Calu3 (cell line): ENCODE data around the gene GMDS. TPM values are rescaled to one million over a fixed set of nuclear protein-coding genes. Genes with fewer than 3 reads are reported as not detected.

ENCODE experiments used
- BruUV-seq: library from RNA; stranded (reverse); fragments of 400-500 nt; replicated peaks from 2 replicates; lab custom pipeline; 2021; lab: Mats Ljungman, UMichigan
- CTCF ChIA-PET: fragments of 300-600 bp; sonication (Branson Sonifier 250); formaldehyde crosslinking; loops from one replicate; lab custom pipeline; 2022; ENCODE audit warnings: antibody characterized with exemption; lab: Charles Lee
- DNase-seq: peaks from one replicate; pipeline ENCODE4 v3.0.0; 2022
- H3K27ac Mint-ChIP-seq: one replicate; pipeline ENCODE4 v1.8.0; 2022; ENCODE audit warnings: mixed read lengths; ENCODE audit not compliant: unreplicated experiment
- H3K27me3 Mint-ChIP-seq: one replicate; pipeline ENCODE4 v1.8.0; 2022; ENCODE audit warnings: mixed read lengths; ENCODE audit not compliant: unreplicated experiment
- H3K36me3 Mint-ChIP-seq: one replicate; pipeline ENCODE4 v1.8.0; 2022; ENCODE audit warnings: mild to moderate bottlenecking, moderate library complexity, mixed read lengths; ENCODE audit not compliant: insufficient read depth, unreplicated experiment
- H3K4me1 Mint-ChIP-seq: one replicate; pipeline ENCODE4 v1.8.0; 2022; ENCODE audit warnings: mild to moderate bottlenecking, low read depth, mixed read lengths; ENCODE audit not compliant: unreplicated experiment
- H3K4me3 Mint-ChIP-seq: one replicate; pipeline ENCODE4 v1.8.0; 2022; ENCODE audit warnings: mild to moderate bottlenecking, low read depth, moderate library complexity, mixed read lengths; ENCODE audit not compliant: unreplicated experiment
- H3K9me3 Mint-ChIP-seq: one replicate; pipeline ENCODE4 v1.8.0; 2022; ENCODE audit warnings: low read depth, mixed read lengths; ENCODE audit not compliant: unreplicated experiment
- intact Hi-C: fragments of 100-400 bp; cut with micrococcal nuclease; formaldehyde crosslinking; loops from one replicate; pipeline ENCODE4 v1.10.0; 2022; ENCODE audit not compliant: unreplicated experiment
- total RNA-seq: library from RNA; stranded (reverse); gene quantifications from 2 replicates; pipeline ENCODE4 v1.2.3, GENCODE V29; 2022
- TF ChIP-seq, protein P1 (sequence below): fragments of 200-600 bp; IDR thresholded peaks from one replicate; pipeline ENCODE4 v1.8.0; 2022; ENCODE audit warnings: antibody characterized with exemption; ENCODE audit not compliant: unreplicated experiment

The GMDS gene
- total RNA-seq, 1 experiment from 2014 or later = 58.2 TPM

DNA sequence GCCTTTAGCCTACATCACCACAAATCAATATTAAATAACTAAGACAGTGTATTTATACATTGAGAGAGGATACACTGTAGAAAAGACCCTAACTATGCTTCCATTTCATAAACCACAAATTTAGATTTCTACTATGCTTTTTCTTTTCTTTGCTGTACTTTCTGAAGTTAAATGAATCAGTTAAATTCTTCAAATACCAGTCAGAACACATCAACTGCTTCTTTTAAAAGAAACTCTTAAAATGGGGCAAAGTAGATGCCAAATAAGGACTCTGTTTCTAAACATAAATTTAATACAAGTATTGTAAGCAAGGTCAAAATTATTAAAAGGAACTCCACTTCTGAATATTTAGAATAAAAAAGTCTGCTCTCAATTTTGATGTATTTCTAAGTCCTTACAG lies 76.9 kb downstream of the GMDS start:
- CTCF ChIA-PET = no interaction called here
- Mint-ChIP-seq H3K9me3 (no peaks in the 10 kb centered on the region), H3K4me3 (no peak overlapping the region), H3K4me1 (peaks cover 2% of the 10 kb centered on the region), H3K27me3 (no peaks in the 10 kb centered on the region), H3K36me3 (no peaks in the 10 kb centered on the region), H3K27ac (no peak overlapping the region)
- no TSS peak for BruUV-seq
- TF ChIP-seq, protein P1, sequence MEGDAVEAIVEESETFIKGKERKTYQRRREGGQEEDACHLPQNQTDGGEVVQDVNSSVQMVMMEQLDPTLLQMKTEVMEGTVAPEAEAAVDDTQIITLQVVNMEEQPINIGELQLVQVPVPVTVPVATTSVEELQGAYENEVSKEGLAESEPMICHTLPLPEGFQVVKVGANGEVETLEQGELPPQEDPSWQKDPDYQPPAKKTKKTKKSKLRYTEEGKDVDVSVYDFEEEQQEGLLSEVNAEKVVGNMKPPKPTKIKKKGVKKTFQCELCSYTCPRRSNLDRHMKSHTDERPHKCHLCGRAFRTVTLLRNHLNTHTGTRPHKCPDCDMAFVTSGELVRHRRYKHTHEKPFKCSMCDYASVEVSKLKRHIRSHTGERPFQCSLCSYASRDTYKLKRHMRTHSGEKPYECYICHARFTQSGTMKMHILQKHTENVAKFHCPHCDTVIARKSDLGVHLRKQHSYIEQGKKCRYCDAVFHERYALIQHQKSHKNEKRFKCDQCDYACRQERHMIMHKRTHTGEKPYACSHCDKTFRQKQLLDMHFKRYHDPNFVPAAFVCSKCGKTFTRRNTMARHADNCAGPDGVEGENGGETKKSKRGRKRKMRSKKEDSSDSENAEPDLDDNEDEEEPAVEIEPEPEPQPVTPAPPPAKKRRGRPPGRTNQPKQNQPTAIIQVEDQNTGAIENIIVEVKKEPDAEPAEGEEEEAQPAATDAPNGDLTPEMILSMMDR = no peak
- DNase-seq = no peak
- intact Hi-C loops = no loop called here

DNA sequence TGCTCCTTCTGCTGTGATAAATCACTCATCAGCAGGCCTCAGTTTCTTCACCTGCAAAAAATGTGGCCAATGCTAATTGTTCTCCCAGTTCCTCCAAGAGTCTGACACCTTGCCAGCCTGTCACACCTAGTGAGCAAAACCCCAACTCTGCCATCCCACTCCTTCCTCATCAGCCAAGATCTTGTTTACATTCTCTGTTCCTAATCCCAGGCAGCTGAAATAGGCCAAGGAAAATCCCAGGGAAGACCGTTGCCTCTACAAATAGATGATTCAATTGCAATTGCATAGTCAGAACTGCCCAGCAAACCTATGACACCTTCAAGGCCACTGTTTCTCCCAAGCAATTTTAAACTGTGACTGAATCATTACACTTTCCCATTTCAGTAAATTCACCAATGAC lies 78.7 kb downstream of the GMDS start:
- TF ChIP-seq, protein P1 = no peak
- Mint-ChIP-seq H3K27me3 (no peaks in the 10 kb centered on the region), H3K9me3 (no peaks in the 10 kb centered on the region), H3K27ac (no peak overlapping the region), H3K36me3 (no peaks in the 10 kb centered on the region), H3K4me3 (no peak overlapping the region), H3K4me1 (peaks cover 17% of the 10 kb centered on the region)
- intact Hi-C loops = no loop called here
- no TSS peak for BruUV-seq
- CTCF ChIA-PET = no interaction called here
- DNase-seq = no peak

DNA sequence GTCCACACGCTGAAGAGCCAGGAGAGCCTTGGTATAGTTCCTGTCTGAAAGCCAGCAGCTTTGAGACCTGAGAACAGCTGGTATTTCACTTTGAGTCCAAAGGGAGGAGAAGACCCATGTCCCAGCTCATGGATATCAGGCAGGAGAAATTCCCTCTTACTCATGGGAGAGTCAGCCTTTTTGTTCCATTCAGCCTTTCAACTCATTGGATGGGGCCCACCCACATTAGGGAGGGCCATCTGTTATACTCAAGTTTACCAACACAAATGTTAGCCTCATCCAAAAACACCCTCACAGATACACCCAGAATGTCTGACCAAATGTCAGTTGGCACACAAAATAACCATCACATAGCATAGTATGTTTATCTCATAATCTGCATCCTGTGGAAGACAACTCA lies 80.1 kb downstream of the GMDS start:
- BruUV-seq = no TSS peak
- Mint-ChIP-seq H3K27ac (no peak overlapping the region), H3K27me3 (no peaks in the 10 kb centered on the region), H3K4me1 (peaks cover 22% of the 10 kb centered on the region), H3K4me3 (no peak overlapping the region), H3K36me3 (no peaks in the 10 kb centered on the region), H3K9me3 (no peaks in the 10 kb centered on the region)
- TF ChIP-seq, protein P1 = no peak
- CTCF ChIA-PET = no interaction called here
- no peak for DNase-seq
- intact Hi-C loops = no loop called here

DNA sequence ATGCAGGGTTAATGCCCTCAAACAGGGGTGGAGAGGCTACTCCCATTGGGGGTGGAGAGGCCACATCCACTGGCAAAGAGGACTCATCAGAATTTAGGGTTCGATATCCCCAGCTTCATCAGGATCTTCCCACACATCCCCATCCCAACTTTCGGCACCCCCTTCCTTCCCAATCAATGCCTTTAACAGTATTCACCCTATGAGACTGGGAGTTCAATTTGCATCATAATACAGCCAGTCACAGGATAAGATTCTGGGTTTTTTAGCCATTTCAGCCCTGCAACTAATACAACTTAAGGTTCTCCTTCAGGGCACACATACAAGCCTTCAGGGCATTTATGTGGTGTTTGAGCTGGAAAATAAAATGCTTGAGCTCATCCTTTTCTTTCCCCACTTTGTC lies 80.9 kb downstream of the GMDS start:
- Mint-ChIP-seq H3K36me3 (no peaks in the 10 kb centered on the region), H3K4me1 (peaks cover 22% of the 10 kb centered on the region), H3K27me3 (no peaks in the 10 kb centered on the region), H3K4me3 (no peak overlapping the region), H3K27ac (no peak overlapping the region), H3K9me3 (no peaks in the 10 kb centered on the region)
- CTCF ChIA-PET = no interaction called here
- DNase-seq = no peak
- TF ChIP-seq, protein P1 = no peak
- BruUV-seq = no TSS peak
- intact Hi-C loops = no loop called here
